Activated CD8-positive, alpha-beta memory T cell treated with anti-CD3 and anti-CD28 coated beads, Interleukin-2, amount 50 U/mL, for 4 hours (primary cell): ENCODE data around the gene PON3.

Source experiments
- DNase-seq: peaks from one replicate; pipeline ENCODE4 v3.0.0-alpha.2; 2020

PON3 gene

GRCh38 chr7:95338832-95339231, 57.3 kb downstream of the PON3 start:
- no peak for DNase-seq

- DNase-seq: no peak
Observed at GRCh38 chr7:95335093-95335492, 61.1 kb downstream of the PON3 start.

GRCh38 chr7:95334447-95334846, 61.7 kb downstream of the PON3 start:
- no peak for DNase-seq

GRCh38 chr7:95330961-95331337, 65.2 kb downstream of the PON3 start:
- DNase-seq: no peak

- no peak for DNase-seq
Observed at GRCh38 chr7:95330204-95330960, 65.8 kb downstream of the PON3 start.

GRCh38 chr7:95327356-95327755, 68.8 kb downstream of the PON3 start:
- DNase-seq: no peak

- peak; percentile 16 for DNase-seq
Observed at GRCh38 chr7:95324431-95324830, 71.7 kb downstream of the PON3 start, which contains the start of gene PON1. TSS of gene PON1 (minus strand) at chr7:95324532. CDS start at chr7:95324475, 57 bp downstream.

GRCh38 chr7:95323410-95324129, 72.6 kb downstream of the PON3 start:
- DNase-seq: no peak

GRCh38 chr7:95322854-95323253, 73.3 kb downstream of the PON3 start:
- no peak for DNase-seq

GRCh38 chr7:95322396-95322795, 73.8 kb downstream of the PON3 start:
- DNase-seq: no peak

- DNase-seq: no peak
Observed at GRCh38 chr7:95321720-95322119, 74.5 kb downstream of the PON3 start.

- DNase-seq: no peak
Observed at GRCh38 chr7:95320651-95321050, 75.5 kb downstream of the PON3 start.

- DNase-seq: no peak
Observed at GRCh38 chr7:95319570-95319969, 76.6 kb downstream of the PON3 start.

- no peak for DNase-seq
Observed at GRCh38 chr7:95318501-95319100, 77.6 kb downstream of the PON3 start.

GRCh38 chr7:95317966-95318365, 78.2 kb downstream of the PON3 start:
- DNase-seq: no peak

GRCh38 chr7:95317546-95317945, 78.6 kb downstream of the PON3 start:
- DNase-seq: no peak

GRCh38 chr7:95316588-95316987, 79.6 kb downstream of the PON3 start:
- DNase-seq: no peak

- DNase-seq: no peak
Observed at GRCh38 chr7:95312561-95312960, 83.6 kb downstream of the PON3 start.

GRCh38 chr7:95311389-95311788, 84.8 kb downstream of the PON3 start:
- DNase-seq: no peak

- DNase-seq: no peak
Observed at GRCh38 chr7:95309951-95310350, 86.2 kb downstream of the PON3 start.
